ENCODE results near the gene NEDD9.

NEDD9 gene

GRCh38 chr6:11212664-11213063 is 19.8 kb downstream of the NEDD9 start:
- peaks cover 60% of the 10 kb centered on the region for H3K4me1 ChIP-seq
- H3K27ac ChIP-seq = peak overlapping the region; percentile 79
- H3K9me3 ChIP-seq (ENCODE audit: control insufficient read depth, low read length) = no peaks in the 10 kb centered on the region
- TF ChIP-seq CTCF (IDR thresholded peaks at IDR 0.05) = no peak
- H3K36me3 ChIP-seq (ENCODE audit: control insufficient read depth, insufficient read depth, low read length) = no peaks in the 10 kb centered on the region
- H3K9ac ChIP-seq = no peak overlapping the region
- no peaks in the 10 kb centered on the region for H3K79me2 ChIP-seq
- H2AFZ ChIP-seq = no peak overlapping the region
- H3K27me3 ChIP-seq (ENCODE audit: control insufficient read depth, insufficient read depth, low read length) = no peaks in the 10 kb centered on the region
- H3K4me2 ChIP-seq (ENCODE audit: low read length) = no peak overlapping the region
- no peak overlapping the region for H3K4me3 ChIP-seq (ENCODE audit: low read depth, low read length)

GRCh38 chr6:11211254-11211653 is 21.2 kb downstream of the NEDD9 start:
- H3K9ac ChIP-seq = no peak overlapping the region
- H3K9me3 ChIP-seq (ENCODE audit: control insufficient read depth, low read length) = no peaks in the 10 kb centered on the region
- peaks cover 46% of the 10 kb centered on the region for H3K4me1 ChIP-seq
- no peak for TF ChIP-seq CTCF (IDR thresholded peaks at IDR 0.05)
- H3K4me2 ChIP-seq (ENCODE audit: low read length) = no peak overlapping the region
- H3K79me2 ChIP-seq = no peaks in the 10 kb centered on the region
- no peaks in the 10 kb centered on the region for H3K36me3 ChIP-seq (ENCODE audit: control insufficient read depth, insufficient read depth, low read length)
- H2AFZ ChIP-seq = no peak overlapping the region
- no peak overlapping the region for H3K4me3 ChIP-seq (ENCODE audit: low read depth, low read length)
- no peak overlapping the region for H3K27ac ChIP-seq
- no peaks in the 10 kb centered on the region for H3K27me3 ChIP-seq (ENCODE audit: control insufficient read depth, insufficient read depth, low read length)

GRCh38 chr6:11210386-11211138 is 21.9 kb downstream of the NEDD9 start:
- Histone ChIP-seq H3K79me2 (no peaks in the 10 kb centered on the region), H3K27ac (peak overlapping the region; percentile 13), H3K9me3 (ENCODE audit: control insufficient read depth, low read length) (no peaks in the 10 kb centered on the region), H3K4me1 (peaks cover 40% of the 10 kb centered on the region), H3K36me3 (ENCODE audit: control insufficient read depth, insufficient read depth, low read length) (no peaks in the 10 kb centered on the region), H3K4me2 (ENCODE audit: low read length) (no peak overlapping the region), H3K27me3 (ENCODE audit: control insufficient read depth, insufficient read depth, low read length) (no peaks in the 10 kb centered on the region), H2AFZ (no peak overlapping the region), H3K9ac (no peak overlapping the region), H3K4me3 (ENCODE audit: low read depth, low read length) (no peak overlapping the region)
- no peak for TF ChIP-seq CTCF (IDR thresholded peaks at IDR 0.05)

GRCh38 chr6:11209906-11210305 is 22.6 kb downstream of the NEDD9 start:
- Histone ChIP-seq H3K36me3 (ENCODE audit: control insufficient read depth, insufficient read depth, low read length) (no peaks in the 10 kb centered on the region), H2AFZ (no peak overlapping the region), H3K4me2 (ENCODE audit: low read length) (no peak overlapping the region), H3K27me3 (ENCODE audit: control insufficient read depth, insufficient read depth, low read length) (no peaks in the 10 kb centered on the region), H3K79me2 (no peaks in the 10 kb centered on the region), H3K9ac (no peak overlapping the region), H3K27ac (peak overlapping the region; percentile 13), H3K4me1 (peaks cover 33% of the 10 kb centered on the region), H3K4me3 (ENCODE audit: low read depth, low read length) (no peak overlapping the region), H3K9me3 (ENCODE audit: control insufficient read depth, low read length) (no peaks in the 10 kb centered on the region)
- TF ChIP-seq CTCF (IDR thresholded peaks at IDR 0.05) = no peak

GRCh38 chr6:11209369-11209768 is 23.1 kb downstream of the NEDD9 start:
- H3K27ac ChIP-seq = peak overlapping the region; percentile 13
- H3K36me3 ChIP-seq (ENCODE audit: control insufficient read depth, insufficient read depth, low read length) = no peaks in the 10 kb centered on the region
- no peak overlapping the region for H3K4me2 ChIP-seq (ENCODE audit: low read length)
- no peaks in the 10 kb centered on the region for H3K9me3 ChIP-seq (ENCODE audit: control insufficient read depth, low read length)
- H2AFZ ChIP-seq = no peak overlapping the region
- no peak for TF ChIP-seq CTCF (IDR thresholded peaks at IDR 0.05)
- H3K79me2 ChIP-seq = no peaks in the 10 kb centered on the region
- no peak overlapping the region for H3K9ac ChIP-seq
- no peak overlapping the region for H3K4me3 ChIP-seq (ENCODE audit: low read depth, low read length)
- peaks cover 29% of the 10 kb centered on the region for H3K4me1 ChIP-seq
- H3K27me3 ChIP-seq (ENCODE audit: control insufficient read depth, insufficient read depth, low read length) = no peaks in the 10 kb centered on the region

All from parathyroid adenoma (tissue), 2 donors.